Parathyroid adenoma (tissue), 2 donors: ENCODE measurements around the gene LSM12.
"Not testable (repeated sequence)": the region's sequence is repeated elsewhere in the genome, so short reads cannot be mapped to it uniquely, and the experiment has no call there.

Experiments
- H2AFZ ChIP-seq: fragments of 300-600 bp; sonication (generic); one replicate; pipeline ENCODE4 v1.7.0; 2017; ENCODE audit warnings: antibody characterized with exemption, mild to moderate bottlenecking
- H3K27ac ChIP-seq: fragments of 300-600 bp; sonication (generic); one replicate; pipeline ENCODE4 v1.7.0; 2017
- H3K27me3 ChIP-seq: fragments of 300-600 bp; sonication (generic); one replicate; pipeline ENCODE4 v1.7.0; 2017; ENCODE audit warnings: low read length; ENCODE audit not compliant: control insufficient read depth, insufficient read depth
- H3K36me3 ChIP-seq: fragments of 300-600 bp; sonication (generic); one replicate; pipeline ENCODE4 v1.7.0; 2017; ENCODE audit warnings: low read length; ENCODE audit not compliant: control insufficient read depth, insufficient read depth
- H3K4me1 ChIP-seq: fragments of 300-600 bp; sonication (generic); one replicate; pipeline ENCODE4 v1.7.0; 2017; ENCODE audit warnings: control low read depth
- H3K4me2 ChIP-seq: fragments of 300-600 bp; sonication (generic); one replicate; pipeline ENCODE4 v1.7.0; 2017; ENCODE audit warnings: low read length
- H3K4me3 ChIP-seq: fragments of 300-600 bp; sonication (generic); one replicate; pipeline ENCODE4 v1.7.0; 2017; ENCODE audit warnings: low read depth, low read length
- H3K79me2 ChIP-seq: fragments of 300-600 bp; sonication (generic); one replicate; pipeline ENCODE4 v1.7.0; 2017; ENCODE audit warnings: control low read depth
- H3K9ac ChIP-seq: fragments of 300-600 bp; sonication (generic); one replicate; pipeline ENCODE4 v1.7.0; 2017; ENCODE audit warnings: mild to moderate bottlenecking
- H3K9me3 ChIP-seq: fragments of 300-600 bp; sonication (generic); one replicate; pipeline ENCODE4 v1.7.0; 2017; ENCODE audit warnings: low read length; ENCODE audit not compliant: control insufficient read depth
- CTCF ChIP-seq: fragments of 300-600 bp; sonication (generic); IDR thresholded peaks from one replicate; pipeline ENCODE4 v1.7.0; 2017; ENCODE audit warnings: antibody characterized with exemption, mild to moderate bottlenecking
- donor health status: primary hyperparathyroidism.

LSM12 gene

GRCh38 chr17:44000871-44001460, 65.5 kb downstream of the LSM12 start:
- no peak overlapping the region for H3K4me3 ChIP-seq
- H3K79me2 ChIP-seq = no peaks in the 10 kb centered on the region
- no peaks in the 10 kb centered on the region for H3K4me1 ChIP-seq
- no peak overlapping the region for H2AFZ ChIP-seq
- no peak overlapping the region for H3K4me2 ChIP-seq
- H3K9me3 ChIP-seq = no peaks in the 10 kb centered on the region
- H3K27ac ChIP-seq = no peak overlapping the region
- H3K9ac ChIP-seq = no peak overlapping the region
- no peaks in the 10 kb centered on the region for H3K36me3 ChIP-seq
- H3K27me3 ChIP-seq = no peaks in the 10 kb centered on the region
- no peak for TF ChIP-seq CTCF

- no peaks in the 10 kb centered on the region for H3K9me3 ChIP-seq
- no peaks in the 10 kb centered on the region for H3K27me3 ChIP-seq
- no peak overlapping the region for H3K4me3 ChIP-seq
- H3K36me3 ChIP-seq = no peaks in the 10 kb centered on the region
- H3K27ac ChIP-seq = no peak overlapping the region
- H3K79me2 ChIP-seq = no peaks in the 10 kb centered on the region
- peaks cover under 1% of the 10 kb centered on the region for H3K4me1 ChIP-seq
- no peak overlapping the region for H3K9ac ChIP-seq
- no peak for TF ChIP-seq CTCF
- H2AFZ ChIP-seq = no peak overlapping the region
- H3K4me2 ChIP-seq = no peak overlapping the region
Observed at GRCh38 chr17:44000141-44000860, 66.2 kb downstream of the LSM12 start.

- Histone ChIP-seq H3K4me3 (no peak overlapping the region), H3K27ac (no peak overlapping the region), H2AFZ (no peak overlapping the region), H3K79me2 (no peaks in the 10 kb centered on the region), H3K36me3 (no peaks in the 10 kb centered on the region), H3K9me3 (no peaks in the 10 kb centered on the region), H3K4me1 (peaks cover 12% of the 10 kb centered on the region), H3K9ac (no peak overlapping the region), H3K4me2 (no peak overlapping the region), H3K27me3 (no peaks in the 10 kb centered on the region)
- no peak for TF ChIP-seq CTCF
Observed at GRCh38 chr17:43999024-43999423, 67.4 kb downstream of the LSM12 start.

GRCh38 chr17:43998552-43998951, 67.9 kb downstream of the LSM12 start:
- Histone ChIP-seq H3K4me3 (no peak overlapping the region), H3K4me1 (peaks cover 12% of the 10 kb centered on the region), H3K27me3 (no peaks in the 10 kb centered on the region), H3K9ac (no peak overlapping the region), H3K4me2 (no peak overlapping the region), H3K79me2 (no peaks in the 10 kb centered on the region), H3K36me3 (no peaks in the 10 kb centered on the region), H3K27ac (no peak overlapping the region), H2AFZ (no peak overlapping the region), H3K9me3 (no peaks in the 10 kb centered on the region)
- no peak for TF ChIP-seq CTCF

GRCh38 chr17:43997180-43997579, 69.3 kb downstream of the LSM12 start:
- not testable (repeated sequence) for H2AFZ ChIP-seq, H3K9ac ChIP-seq, H3K4me3 ChIP-seq, H3K36me3 ChIP-seq, H3K79me2 ChIP-seq, H3K27ac ChIP-seq, H3K9me3 ChIP-seq, H3K27me3 ChIP-seq, H3K4me2 ChIP-seq
- H3K4me1 ChIP-seq = peaks cover 12% of the 10 kb centered on the region
